ENCODE data around the gene GPR63.

Gene GPR63

DNA sequence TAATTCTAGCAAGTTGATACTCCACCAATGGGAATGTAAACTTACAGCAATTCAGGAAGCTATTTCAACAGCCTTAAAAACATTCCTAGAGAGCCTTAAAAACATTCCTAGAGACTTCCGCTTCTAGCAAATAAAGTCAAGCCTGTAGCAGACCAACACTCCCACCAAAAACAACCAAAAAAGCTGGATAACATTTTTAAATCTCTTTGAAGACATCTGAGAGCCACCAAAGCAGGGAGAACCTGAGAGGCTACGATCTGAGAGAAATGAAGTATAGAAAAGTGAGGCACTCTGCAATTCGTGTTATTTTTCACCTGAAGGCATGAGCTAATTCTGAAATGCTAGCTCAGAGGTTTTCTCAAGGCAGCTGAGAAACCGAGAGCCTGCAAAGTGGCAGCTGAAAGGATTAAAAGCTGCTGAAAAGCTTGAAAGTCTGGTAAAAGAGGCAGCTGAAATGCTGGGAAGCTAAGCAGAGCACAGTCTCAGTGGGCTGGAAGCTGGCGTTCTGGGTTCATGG, 20.9 kb downstream of the GPR63 start:
- no peak for DNase-seq

DNA sequence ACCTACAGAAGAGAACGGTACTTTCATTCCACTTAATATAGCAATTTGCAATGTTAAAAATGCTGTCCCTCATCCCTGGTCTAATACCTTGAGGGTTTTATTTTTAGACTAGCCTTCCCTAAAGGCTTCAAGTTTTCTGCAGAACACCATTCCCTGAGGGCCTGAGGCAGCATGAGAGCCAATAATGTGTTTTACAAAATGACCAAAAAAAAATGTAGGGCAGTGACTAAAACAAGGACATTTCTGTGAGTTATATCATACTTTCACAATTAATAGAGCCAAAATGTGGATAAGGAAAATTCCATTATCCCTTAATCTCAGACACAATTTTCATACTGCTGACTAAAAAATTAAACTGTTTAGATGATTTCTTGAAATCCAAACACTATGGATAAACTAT, 22.7 kb downstream of the GPR63 start:
- no peak for DNase-seq

DNA sequence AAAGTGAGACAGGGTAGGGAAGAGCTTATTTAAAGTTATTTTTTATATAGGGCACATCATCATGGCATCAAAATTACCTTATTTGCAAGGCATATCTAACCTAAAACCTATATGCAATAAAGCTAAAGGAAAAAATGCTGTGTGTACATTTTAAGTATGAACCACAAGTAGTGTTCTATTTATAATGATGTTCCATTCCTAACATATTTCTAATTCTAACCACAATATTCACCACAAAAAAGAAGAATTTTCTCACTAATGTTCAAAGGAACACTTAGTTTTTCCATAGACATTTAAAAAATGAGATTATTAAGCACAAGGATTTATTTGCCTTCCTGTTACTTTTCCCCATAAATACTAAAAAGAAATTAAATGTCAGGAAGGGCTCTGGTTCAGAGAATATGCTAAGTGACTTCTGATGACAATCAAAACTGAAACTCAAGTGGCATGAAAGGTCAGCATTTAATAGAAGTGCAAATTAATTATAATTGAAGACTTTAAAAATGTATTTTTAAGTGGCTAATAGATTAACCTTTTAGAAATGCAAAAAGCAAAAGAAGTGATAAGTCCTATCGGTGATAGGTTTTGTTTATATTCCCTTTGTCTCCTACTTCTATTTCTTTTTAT, 25.1 kb downstream of the GPR63 start:
- no peak for DNase-seq

DNA sequence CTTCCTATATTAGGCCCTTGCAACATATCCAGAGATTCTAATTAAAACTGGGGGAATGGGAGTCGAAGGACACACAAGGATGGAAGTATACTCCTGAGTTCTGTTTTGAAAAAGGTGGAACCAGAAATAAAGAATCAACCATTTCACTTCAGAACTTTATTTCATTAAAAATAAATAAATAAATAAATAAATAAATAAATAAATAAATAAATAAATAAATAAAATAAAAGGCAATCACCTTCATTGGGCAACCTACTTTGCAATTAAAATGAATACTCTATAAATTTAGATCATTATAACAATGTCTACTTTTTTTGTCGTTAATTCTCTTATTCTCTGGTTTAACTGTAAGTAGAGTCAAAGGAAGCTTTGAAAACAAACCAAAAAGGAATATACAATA, 25.6 kb downstream of the GPR63 start:
- DNase-seq: no peak

DNA sequence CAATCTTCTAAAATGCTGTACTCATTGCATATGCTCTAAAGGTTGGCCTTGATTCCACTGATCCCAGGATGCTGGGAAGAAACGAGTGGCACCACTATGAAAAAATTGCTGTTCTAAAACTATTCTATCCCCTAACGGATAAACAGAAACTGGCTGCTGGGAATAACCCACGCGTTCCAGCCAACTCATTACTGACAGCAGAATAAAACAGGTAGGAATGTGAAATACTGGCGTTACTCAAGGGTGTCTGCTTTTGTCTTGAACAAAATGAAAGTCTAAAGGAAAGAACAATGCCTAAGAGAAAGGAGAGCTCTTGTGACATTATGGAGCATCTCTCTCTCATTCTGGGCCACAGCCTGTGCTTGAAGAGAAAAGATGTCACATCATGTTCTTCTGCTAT, 26.1 kb downstream of the GPR63 start:
- no peak for DNase-seq

DNA sequence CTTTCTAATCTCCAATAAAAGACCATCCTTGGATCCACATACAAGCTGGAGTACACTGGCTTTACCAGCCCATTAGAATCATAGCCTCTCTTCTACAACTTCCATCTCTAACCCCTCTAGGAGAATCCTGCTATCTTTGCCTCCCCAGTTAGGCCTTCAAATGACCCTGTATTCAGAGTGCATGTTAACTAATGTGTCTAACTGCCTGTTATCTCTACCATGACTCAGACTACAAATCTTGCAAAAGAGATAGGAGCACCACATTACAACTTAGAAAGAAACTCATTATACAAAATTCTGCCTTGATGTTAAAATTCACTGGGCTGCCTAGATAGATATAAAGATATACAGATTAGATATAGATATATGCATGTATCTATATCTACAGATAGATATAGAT, 28.2 kb downstream of the GPR63 start:
- DNase-seq: no peak

DNA sequence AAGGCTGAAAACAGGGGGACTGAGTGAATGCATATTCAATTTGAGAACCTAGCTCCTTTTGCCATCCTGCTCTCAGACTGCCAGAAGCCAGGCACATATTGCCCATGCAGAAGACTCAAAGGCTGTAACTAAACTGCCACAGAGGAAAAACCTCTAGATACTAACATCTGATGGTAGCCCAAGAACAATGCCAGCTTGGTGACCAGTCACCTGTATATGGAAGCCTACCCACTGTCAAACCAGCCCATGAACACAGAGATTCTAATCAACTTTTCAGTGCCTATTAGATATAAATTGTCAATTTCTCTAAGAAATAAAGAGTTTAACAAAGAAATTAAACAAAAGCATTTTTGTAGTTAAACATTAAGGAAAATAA, 34.2 kb downstream of the GPR63 start:
- DNase-seq: no peak

DNA sequence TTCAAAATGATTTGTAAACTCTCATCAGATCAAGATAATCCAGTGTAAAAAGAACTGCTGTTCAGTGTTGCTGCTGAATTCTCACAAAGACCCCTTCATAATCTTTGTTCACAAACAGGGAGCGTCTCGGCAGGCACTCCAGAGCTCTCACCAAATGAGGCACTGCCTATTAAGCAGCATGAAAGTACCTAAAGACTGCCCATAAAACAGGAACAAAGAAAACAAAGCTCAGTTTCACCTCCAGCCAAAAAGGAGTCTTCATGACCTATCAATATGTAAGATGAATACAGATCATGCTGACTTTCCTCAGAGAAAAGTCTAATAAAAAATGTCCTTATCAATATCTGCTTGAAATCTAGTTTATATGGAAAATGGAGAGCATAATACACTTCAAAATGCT, 41.8 kb downstream of the GPR63 start:
- no peak for DNase-seq

DNA sequence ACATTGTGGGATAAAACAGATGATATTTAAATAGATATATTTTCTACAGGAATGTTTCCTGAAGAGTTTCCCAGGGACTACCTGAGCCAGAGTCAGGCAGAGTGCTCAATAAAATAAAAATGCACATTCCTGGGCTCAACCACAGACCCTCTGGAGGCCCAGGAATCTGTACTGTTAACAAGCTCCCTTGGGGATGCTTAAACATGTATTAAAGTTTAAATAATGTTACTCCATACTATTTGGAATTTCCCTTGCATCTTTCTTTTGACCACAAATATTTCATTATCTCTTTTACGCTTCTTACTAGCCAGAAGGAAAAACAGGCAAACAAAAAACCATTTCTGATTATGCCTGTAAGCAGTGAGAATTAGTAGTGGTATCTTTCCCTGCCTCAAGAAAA, 42.3 kb downstream of the GPR63 start:
- no peak for DNase-seq

DNA sequence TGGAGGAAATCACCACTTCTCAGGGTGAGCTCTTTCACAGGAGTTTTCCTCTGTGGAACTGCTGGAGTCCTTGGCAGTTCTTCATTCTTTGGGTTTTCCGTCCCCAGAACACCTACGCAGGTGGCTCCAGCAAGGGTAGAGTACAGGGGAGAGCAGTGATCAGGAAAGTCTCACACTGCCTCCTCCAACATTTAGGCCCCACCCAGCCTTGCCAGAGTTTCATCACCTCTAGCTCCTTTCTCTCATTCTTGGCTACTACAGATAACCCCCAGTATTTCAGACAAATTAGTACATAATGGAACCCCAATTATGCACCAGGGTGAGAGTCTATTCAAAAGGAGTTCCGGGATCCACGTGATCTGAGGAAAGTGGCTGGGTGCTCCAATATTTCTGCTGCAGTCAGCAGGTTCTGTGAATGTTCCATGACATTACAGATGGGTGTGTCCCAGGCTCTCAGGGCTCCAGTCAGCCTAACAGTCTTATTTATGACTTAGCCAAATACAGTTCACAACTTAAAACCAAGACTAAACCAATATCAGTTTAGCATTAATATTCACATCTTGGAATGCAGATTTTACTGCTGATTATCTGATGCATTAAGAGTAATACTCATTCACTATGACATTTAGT, 44.6 kb downstream of the GPR63 start:
- no peak for DNase-seq

DNA sequence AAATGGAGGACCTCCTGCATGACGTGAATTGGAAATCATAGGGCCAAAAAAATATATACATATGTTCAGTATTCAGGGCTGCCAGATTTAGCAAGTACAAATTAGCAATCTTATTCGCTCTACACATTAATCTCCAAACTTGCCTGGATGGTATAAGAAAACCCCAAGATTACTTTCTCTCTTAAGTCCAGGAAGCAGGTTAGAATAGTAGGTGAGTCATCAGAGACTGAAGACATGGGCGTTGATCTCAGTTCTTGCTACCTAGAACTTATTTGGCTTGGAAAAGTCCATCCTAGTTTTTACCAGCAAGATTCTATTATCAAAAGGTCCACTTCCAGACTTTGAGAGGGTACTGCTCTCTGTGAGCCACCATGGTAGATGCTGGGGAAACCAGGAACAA, 47.4 kb downstream of the GPR63 start:
- no peak for DNase-seq

DNA sequence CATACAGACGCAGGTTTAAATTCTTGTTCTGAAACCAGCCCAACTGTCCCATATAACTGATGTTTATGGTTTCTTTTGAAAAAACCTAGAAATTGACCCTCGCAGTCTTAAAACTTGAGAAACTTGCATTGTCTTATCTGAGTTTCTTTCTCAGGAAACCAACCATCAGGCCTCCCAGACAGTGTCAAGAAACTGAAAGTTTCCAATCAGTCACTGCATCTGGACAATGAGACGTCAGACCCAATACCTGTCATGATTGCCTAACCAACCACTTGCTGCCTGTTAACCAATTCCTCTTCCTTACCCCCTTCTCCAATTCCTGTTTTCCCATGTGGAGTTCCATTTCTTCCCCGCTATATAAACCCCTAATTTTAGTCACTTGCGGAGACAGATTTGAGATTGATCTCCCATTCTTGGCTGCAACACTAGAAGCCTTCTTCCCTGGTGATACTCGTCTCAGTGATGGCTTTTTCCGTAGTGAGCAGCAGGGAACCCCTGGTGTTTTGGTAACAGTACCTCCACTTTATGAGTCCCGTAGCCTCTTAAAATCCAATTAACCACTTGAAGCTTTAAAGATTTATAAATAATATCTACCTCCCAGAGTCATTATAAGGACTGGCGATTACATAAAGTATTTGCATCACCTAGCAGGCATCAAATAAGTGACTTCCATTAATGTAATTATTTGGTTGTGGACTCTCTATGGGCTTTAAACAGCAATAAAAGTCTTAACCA, 49.3 kb downstream of the GPR63 start:
- no peak for DNase-seq

DNA sequence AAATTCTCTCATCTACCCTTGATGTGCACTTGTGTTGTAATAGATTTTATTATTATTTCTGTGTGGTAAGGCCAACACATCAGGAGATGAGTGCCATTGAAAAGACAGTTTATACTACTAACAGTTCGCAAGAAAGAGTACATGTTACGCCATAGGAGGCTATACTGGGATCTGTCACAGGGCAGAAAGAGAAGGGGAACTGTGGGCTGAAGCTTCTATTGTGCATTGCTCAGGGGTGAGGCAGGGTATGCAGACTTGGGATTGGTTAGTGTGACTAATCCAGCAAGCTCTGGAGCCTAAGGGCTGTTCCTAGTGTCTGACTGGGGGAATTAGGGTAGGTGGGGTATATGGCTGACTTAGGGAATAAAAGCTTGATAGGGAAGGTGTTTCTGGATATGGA, 50.9 kb downstream of the GPR63 start:
- DNase-seq: no peak

DNA sequence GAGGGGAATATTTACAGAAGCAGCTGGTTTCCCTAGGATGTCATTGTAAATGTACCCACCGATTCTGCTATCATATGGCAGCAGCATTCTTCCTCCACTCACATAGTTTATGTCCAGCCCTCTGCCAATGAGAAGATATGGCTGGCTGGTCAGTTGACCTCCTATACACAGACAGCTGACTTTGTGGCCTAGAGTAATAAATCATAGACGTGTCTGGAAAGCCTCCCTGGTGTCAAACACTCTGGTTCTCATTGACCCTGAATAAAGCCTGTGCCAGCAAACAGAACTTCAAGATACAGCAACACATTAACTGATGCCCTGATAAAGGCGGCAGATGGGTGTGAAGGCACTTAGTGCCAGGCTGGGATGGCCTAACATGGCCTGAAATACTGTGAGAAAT, 52.6 kb downstream of the GPR63 start:
- DNase-seq: no peak

DNA sequence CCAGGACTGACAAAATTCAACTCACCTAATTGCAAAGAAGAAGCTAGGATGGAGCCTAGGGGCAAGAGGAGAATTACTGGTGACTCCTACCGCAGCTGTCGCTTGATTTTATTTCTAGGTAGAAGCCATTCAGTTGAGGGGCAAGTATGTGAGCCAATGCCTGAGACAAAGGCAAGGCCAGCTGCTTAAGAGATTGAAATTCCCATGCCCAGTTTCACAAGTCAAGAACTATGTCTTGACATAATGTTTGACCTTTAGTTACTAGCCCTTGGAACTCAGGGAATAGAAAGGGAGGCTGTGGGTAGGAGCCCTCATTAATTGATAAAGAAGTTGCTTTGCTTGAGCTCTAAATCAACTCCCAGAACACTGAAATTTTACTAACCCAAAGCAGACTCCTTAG, 54.0 kb downstream of the GPR63 start:
- no peak for DNase-seq

DNA sequence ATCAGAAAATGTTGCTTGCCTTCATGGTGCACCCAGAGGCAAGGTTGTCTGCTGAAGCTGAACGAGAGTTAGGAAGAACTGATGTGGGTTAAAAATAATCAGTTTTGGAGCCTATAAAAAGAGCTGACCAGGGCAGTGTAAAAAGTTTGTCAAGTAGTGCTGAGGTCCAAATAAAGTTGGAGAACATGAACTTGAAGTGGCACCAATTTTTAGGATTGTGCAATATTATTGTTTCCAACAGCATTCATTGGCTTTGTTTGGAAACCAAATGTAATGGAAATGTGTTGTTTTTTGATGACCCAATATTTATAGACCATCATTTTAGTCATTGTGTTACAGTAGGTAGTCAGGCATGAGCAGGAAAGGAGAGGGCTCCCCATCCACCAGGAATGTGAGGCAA, 55.7 kb downstream of the GPR63 start:
- DNase-seq: no peak

DNA sequence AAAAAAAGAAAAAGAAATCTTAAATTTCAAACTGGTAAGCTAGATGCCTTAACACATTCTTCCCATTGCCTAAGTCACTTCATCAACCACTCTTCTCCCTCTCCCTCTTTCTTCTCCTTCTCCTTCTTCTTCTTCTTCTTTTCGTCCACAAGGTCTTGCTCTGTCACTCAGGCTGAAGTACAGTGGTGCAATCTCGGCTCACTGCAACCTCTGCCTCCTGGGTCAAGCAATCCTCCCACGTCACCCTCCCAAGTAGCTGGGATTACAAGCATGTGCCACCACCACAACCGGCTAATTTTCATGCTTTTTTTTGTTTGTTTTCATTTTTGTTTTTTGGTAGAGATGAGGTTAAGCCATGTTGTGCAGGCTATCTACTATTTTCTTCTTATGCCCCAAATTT, 60.2 kb downstream of the GPR63 start:
- no peak for DNase-seq

DNA sequence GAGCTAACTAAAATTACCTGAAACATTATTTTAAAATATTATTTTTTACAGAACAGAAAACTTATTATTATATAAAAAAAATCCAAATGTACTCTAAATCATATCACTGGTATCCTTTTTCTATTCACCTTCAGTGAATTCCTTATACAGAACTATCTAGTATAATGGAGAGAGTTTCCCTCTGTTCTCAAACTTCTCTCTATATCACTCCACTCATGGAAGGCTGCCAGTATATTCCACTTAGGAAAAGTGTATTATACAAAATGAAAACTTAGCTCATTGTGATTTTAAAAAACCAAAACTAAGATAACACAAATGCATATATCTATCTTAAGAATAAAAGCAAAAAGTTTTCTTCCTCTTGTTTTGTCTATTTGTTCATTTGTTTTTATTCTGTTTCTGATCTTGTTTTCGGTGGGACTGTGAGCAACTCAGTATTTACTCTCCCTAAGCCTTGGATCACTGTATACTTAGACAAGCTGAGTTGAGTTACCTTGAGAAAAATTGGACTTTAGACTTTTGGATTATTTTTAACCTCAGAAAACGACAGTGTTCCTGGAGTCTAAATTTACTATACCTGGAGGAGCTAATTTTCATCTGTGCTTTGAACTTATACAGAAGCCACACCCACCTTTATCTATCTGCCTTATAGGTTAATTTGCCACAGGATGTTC, 61.4 kb downstream of the GPR63 start:
- DNase-seq: no peak

DNA sequence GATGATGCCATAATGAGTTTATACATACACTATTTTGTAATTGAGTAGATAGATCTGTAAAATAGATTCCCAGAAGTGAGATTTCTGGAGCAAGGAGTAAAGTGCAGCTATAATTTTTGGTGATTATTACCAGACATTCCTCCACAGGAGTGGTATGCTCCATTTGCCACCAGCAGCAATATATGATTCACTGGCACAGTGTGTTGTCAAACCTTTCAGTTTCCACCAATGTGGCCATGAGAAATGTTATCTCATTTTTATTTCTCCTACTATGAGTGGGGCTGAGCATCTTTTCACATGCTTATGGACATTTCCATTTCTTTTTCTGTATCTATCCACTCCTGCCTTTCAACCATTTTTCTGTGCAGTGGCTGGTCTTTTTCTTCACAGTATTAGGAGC, 70.5 kb downstream of the GPR63 start:
- no peak for DNase-seq

DNA sequence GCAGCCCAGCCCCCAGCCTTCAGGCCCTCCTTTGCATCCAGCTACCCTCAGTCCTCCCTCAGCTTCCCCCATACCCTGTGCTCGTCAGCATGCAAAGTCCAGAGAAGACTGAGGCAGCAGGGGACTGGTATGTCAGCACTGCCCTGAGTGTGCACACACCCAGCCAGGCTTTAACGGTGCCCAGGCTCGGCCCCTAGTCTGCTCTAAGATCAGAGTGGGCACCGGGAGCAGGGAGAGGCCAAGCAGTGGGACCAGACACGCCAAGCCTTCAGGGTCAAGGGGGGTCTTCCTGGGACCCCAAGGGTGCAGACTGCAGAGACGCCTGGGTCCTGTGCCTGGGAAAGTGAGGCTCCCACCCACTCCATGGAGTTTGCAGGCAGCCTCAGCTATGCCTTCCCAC, 74.7 kb downstream of the GPR63 start:
- no peak for DNase-seq

DNA sequence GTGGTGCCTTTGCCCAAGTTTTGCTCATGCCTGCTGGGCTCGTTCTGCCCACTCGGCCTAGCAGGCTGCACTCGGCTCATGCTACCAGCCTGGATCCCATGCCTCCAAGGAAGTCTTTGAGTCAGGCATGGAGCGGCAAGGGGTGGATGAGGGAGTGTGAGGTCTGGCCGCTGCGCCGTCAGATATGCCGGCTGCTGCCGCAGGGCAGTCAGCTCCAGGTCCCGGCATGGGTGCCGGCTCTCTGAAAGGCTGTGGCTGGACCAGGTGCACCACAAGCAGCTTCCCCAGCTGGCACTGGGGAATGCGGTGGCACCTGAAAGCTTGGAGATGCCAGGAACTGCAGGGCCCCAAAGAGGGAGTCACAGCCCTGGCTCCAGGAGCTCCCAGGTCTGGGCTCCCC, 75.5 kb downstream of the GPR63 start:
- no peak for DNase-seq

DNA sequence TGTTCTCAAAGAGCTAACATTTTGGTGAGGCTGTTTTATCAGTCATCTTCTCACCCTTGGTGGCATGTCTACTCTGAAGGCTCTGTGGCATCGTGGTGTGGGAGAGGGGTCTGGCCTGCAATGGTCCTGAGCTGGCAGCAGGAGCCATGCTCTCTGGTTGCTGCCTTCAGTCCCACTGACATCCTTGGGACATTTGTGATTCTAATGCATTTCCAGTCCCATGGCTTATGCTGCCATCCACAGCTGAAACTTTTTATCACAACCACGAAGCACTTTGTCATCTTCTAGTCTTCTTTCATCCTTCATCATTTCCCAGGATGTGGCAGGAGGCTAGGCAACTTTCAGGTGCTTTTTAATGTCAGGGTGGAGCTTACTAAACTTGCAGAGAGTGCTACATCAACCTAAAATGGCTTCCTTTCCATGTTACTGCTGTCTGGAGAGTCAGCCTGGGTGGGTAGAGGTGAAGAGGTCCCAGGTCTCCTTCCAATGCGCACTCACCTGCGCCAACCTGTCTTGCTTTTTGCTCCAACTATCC, 77.1 kb downstream of the GPR63 start:
- no peak for DNase-seq

DNA sequence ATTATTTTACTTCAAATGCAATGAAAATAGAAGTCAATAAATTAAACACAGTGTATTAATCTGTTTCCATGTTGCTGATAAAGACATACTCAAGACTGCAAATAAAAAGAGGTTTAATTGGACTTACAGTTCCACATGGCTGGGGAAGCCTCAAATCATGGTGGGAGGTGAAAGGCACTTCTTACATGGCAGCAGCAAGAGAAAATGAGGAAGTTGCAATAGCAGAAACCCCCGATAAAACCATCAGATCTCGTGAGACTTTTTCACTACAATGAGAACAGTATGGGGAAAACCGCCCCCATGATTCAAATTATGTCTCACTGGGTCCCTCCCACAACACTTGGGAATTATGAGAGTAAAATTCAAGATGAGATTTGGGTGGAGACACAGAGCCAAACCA, 82.2 kb downstream of the GPR63 start:
- no peak for DNase-seq

DNA sequence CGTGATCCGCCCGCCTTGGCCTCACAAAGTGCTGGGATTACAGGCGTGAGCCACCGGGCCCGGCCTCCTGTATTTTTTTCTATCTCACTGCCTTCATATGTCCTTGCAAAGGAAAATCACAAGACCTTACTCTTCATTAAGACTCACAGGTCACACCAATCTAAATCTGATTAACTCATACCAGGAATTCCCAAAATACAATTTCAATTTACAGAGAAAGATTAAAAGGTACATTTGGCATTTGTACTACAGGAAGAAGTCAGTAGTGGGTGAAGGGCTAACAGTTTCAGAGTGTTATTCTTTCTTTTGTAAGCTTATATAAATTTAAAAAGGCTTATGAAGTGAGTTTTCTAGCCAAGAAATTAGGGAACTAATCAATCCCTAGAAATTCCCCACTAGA, 87.4 kb downstream of the GPR63 start:
- no peak for DNase-seq

Measured in NCI-H187 treated with DMSO at 0.1 percent for 48 hours (cell line).